Stimulated activated CD8-positive, alpha-beta memory T cell treated with anti-CD3 and anti-CD28 coated beads, Interleukin-15, amount 100 ng/mL, for 48 hours (primary cell): ENCODE results near the gene ERCC6.

ENCODE experiments used
- DNase-seq, 2 donors: peaks; one replicate each; pipeline ENCODE4 v3.0.0-alpha.2; 2020; ENCODE audit warnings: low read depth in 2 of 2

Gene ERCC6

GRCh38 chr10:49538381-49539319, at the start of gene ERCC6:
Gene ERCC6 (minus strand): TSS chr10:49539121.
- peak; percentile 93 to 96 for DNase-seq

DNA sequence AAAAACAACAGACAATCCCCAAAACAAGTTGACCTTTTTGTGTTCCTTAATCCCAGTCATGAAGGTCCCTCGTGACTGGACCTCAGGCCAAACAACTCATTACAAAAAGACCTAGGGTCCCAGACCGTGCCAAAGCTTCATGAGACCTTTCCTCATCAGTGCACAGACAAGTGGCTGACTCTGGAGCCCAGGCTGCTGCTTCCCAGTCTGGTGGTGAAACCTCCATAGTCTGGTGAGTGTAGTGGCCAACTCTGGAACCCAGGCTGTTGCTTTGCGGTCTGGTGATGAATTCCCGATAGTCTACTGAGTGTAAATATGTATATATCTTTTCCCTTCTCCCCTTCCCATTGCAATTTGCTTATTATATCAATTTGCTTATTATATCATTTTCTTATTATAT, 49.1 kb upstream of the ERCC6 start:
- DNase-seq: no peak

- DNase-seq: no peak
Observed at GRCh38 chr10:49585387-49585786, 46.5 kb upstream of the ERCC6 start.

DNA sequence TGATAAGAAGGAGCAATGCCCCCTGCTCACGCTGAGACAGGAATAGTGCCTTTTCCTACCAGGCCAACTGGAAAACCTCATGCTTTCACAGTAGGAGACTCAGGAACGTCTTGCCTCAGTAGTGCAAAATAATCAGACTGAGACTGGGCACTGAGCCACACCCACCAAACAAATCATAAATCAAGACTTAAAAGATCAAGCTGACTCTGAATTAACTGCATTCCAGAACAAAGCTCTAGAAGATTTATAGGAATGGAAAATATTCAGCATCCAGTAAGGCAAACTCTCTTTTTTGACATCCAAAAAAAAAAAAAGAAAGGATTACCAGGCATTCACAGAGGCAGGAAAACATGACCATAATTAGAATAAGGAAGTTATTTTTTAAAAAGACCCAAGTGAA, 40.7 kb upstream of the ERCC6 start:
- no peak for DNase-seq

DNA sequence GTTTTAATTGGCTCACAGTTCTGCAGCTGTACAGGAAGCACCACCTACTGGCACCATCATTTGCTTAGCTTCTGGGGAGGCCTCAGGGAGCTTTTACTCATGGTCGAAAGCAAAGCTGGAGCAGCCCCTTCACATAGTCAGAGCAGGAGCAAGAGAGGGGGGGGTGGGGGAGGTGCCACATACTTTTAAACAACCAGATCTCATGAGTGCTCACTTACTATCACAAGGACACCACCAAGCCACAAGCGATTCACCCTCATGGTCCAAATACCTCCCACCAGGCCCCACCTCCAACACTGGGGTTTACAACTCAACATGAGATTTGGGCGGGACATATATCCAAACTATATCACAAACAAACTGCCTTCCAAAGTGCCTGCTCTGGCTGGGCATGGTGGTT, 39.5 kb upstream of the ERCC6 start:
- no peak for DNase-seq

- no peak for DNase-seq
Observed at GRCh38 chr10:49577182-49577925, 38.4 kb upstream of the ERCC6 start.

DNA sequence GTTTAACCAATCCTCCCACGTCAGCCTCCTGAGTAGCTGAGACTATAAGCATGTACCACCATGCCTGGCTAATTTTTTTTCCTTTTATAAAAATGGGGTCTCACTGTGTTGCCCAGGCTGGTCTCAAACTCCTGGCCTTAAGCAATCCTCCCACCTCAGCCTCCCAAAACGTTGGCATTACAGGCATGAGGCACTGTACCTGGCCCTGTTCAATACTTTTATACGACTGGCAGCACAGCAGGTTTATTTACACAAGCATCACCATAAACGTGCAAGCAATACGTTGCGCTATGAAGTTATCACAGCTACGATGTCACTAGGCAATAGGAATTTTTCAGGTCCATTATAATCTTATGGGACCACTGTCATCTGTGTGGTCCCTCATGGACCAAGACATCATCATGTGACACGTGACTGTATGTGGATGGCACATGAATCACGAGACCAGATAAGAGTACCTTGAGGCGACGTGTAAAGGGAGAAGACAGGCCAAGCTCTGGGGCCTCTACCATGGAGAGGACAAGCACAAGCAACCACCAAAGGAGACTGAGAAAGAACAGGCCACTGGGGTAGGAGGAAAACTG, 36.7 kb upstream of the ERCC6 start:
- no peak for DNase-seq

DNA sequence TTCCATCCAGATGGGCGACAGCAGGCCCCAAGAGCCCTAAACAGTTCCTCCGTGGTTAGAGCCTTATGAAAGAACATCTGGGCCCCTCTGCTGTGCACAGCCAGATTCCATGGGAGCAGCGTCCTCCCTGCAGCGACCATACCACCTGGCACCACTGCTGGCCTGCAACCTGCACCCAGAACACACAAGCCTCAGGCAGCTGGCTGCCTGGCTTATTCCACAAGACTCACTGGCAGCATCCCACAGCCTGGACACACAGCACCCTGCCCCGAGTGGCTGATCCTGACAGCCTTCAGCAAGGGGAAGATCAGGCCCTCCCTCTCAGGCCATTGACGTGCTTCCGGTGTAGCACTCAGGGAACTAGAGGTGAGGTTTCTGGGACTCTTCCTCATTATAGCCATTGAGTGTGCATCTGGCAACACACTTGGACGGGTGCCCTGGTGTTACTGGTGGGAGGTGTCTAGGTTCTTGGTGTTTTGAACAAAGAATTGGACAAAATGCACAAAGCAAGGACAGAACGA, 33.7 kb upstream of the ERCC6 start:
- no peak for DNase-seq

- no peak for DNase-seq
Observed at GRCh38 chr10:49571388-49571787, 32.5 kb upstream of the ERCC6 start.

DNA sequence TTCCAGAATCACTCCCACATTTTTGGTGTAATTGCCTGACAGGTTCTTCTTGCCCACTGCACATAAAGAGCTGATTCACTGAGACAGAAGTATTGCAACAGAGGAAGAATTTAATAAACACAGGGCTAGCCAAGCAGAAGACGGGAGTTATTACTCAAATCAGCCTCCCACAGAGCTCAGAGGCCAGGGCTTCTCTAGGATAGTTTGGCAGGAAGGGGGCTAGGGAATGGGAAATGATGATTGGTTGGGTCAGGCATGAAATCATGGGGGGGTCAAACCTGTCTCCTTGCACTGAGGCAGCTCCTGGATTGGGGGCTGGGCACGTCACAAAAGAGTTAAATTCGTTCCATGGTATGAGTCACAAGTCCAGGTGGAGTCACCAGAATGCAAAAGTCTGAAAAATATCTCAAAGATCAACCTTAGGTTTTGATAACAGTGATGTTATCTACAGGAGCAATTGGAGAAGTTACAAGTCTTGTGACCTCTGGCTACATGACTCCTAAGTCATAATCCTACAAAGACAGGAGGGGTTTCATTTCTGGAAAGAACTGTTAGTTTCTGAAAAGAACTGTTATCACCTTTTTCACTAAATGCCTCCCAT, 30.2 kb upstream of the ERCC6 start:
- no peak for DNase-seq

DNA sequence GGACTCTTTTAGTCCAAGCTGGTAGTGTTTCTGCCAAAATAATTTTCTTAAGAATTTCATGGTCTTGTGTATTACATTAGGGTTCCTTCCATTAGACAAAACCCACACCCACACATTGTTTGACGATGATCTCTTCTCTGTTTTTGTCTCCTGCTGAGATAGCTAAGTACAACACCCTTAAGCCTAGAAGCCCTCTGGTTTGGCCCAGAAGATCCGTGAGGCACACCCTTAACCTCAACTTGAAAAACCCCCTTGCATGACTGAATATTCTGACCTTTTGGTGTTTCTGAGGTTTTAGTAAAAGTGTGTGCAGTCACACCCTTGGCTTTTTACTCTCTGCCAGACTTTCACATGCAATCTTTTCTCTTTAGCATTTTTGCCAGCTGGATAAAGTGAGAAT, 29.3 kb upstream of the ERCC6 start:
- peak in 1 of 2 donors; percentile 17 for DNase-seq

- no peak for DNase-seq
Observed at GRCh38 chr10:49567810-49568209, 28.9 kb upstream of the ERCC6 start.

- DNase-seq: no peak
Observed at GRCh38 chr10:49564461-49565009, 25.6 kb upstream of the ERCC6 start.

DNA sequence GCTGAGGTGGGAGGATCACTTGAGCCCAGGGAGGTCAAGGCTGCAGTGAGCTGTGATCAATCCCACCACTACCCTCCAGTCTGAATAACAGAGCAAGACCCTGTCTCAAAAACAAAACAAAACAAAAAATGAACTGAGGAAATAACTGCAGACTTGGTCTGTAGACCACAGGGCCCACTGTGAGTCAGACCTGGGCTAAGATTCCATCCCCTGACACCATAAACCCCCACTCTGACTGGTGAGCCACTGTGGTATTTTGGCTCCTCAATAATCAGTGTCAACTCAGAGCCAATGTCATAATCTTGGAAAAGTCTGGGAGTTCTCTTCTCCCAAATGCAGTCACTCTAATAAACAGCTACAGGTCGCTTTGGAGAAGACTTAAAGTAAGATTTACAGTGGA, 24.0 kb upstream of the ERCC6 start:
- no peak for DNase-seq

GRCh38 chr10:49560526-49560925, 21.6 kb upstream of the ERCC6 start:
- DNase-seq: no peak

GRCh38 chr10:49559476-49559875, 20.6 kb upstream of the ERCC6 start:
- DNase-seq: no peak

DNA sequence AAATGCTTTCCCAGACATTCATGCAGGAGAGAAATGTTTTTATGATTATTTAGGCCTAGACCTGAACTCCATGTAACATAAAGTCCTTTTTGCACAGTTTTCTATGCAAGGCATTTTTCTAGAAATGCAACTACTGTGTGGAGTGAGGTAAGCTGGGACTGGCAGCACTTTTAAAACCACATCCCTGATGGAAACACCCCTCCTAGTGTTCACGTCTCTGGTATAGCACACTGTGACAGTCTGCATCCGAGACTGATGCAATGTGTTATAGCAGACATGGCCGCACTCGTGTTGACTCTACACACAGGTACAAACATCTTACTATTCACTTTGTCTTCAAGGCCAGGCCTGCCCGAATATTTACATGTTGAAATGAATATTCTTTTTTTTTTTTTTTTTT, 19.3 kb upstream of the ERCC6 start:
- no peak for DNase-seq

- DNase-seq: no peak
Observed at GRCh38 chr10:49557681-49558080, 18.8 kb upstream of the ERCC6 start.

DNA sequence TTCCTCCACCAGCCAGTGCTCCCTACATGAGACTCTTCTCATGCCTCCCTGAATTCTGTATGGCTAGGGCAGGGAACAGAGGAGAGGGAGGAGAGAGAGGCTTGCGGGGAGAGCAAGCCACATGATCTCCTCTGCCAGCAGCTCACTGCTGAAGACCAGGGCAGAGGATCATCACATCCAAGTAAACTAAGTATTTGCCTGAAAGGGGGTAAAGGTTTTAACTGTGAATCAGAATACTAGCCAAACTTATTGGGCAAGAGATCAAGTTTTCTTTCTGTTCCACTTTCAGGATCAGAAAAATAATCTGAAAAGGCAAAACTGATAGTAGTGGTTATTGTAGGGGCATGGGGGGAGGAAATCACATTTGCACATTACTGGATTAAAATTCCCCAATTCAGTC, 17.8 kb upstream of the ERCC6 start:
- no peak for DNase-seq

DNA sequence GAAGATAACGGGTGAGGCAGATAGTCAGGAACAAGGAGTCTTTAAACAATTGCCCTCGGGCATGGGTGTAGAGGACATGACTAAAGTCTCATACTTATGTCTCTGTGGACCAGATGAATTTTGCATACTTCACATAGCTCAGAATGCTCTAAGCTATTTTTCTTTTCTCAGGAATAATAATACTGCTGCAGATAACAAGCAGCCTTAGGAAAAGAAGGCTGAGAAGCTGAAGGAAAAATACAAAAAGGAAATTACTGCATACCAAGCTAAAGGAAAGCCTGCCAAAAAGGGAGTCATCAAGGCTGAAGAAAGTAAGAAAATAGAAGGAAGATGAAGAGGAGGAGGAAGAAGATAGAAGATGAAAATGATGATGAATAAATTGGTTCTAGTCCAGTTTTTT, 13.4 kb upstream of the ERCC6 start:
- no peak for DNase-seq

DNA sequence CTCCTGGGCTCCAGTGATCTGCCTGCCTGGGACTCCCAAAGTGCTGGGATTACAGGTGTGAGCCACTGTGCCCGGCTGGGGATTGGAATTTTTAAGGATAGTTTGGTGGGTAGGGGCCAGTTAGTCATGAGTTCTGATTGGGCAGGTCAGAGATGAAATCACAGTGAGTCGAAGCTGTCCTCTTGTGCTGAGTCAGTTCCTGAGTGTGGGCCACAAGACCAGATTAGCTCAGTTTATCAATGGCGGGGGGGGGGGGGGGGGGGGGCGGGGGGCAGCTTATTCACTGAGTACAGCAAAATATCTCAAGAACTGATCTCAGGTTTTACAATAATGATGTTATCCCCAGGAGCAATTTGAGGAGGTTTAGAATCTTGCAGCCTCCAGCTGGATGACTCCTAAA, 11.6 kb upstream of the ERCC6 start:
- no peak for DNase-seq
